Activated B cell treated with CpG ODN at 0.5 μM for 24 hours (primary cell): ENCODE measurements around the gene SNRPA. TPM values are rescaled to one million over a fixed set of nuclear protein-coding genes. Genes with fewer than 3 reads are reported as not detected.

Source experiments
- ATAC-seq: fragments of 200-7000 bp; cut with Tn5 transposase; one replicate; pipeline ENCODE4 v1.10.0; 2021; ENCODE audit warnings: low read depth, mild to moderate bottlenecking, moderate library complexity
- CTCF ChIA-PET: fragments of 350-600 bp; sonication (Branson Sonifier 250); formaldehyde crosslinking; loops from one replicate; lab custom pipeline; 2021; ENCODE audit warnings: antibody characterized with exemption; lab: Charles Lee
- POLR2A ChIA-PET: fragments of 350-600 bp; sonication (Branson Sonifier 250); formaldehyde crosslinking; loops from one replicate; lab custom pipeline; 2021; ENCODE audit warnings: antibody characterized with exemption; lab: Charles Lee
- DNase-seq: peaks from one replicate; pipeline ENCODE4 v3.0.0; 2022
- H3K27ac Mint-ChIP-seq: one replicate; pipeline ENCODE4 v1.8.0; 2020; ENCODE audit warnings: mixed read lengths
- H3K27me3 Mint-ChIP-seq: one replicate; pipeline ENCODE4 v1.8.0; 2021; ENCODE audit warnings: mixed read lengths
- H3K36me3 Mint-ChIP-seq: one replicate; pipeline ENCODE4 v1.8.0; 2021; ENCODE audit warnings: low read depth, mixed read lengths
- H3K4me1 Mint-ChIP-seq: one replicate; pipeline ENCODE4 v1.8.0; 2021; ENCODE audit warnings: mixed read lengths
- H3K4me3 Mint-ChIP-seq: one replicate; pipeline ENCODE4 v1.8.0; 2020; ENCODE audit warnings: mild to moderate bottlenecking, mixed read lengths
- H3K9me3 Mint-ChIP-seq: one replicate; pipeline ENCODE4 v1.8.0; 2020; ENCODE audit warnings: mixed read lengths
- intact Hi-C: fragments of 100-400 bp; cut with micrococcal nuclease; formaldehyde crosslinking; loops from one replicate; pipeline ENCODE4 v1.15.1; 2024
- total RNA-seq: library from RNA; stranded (reverse); gene quantifications from 2 replicates; pipeline ENCODE4 v1.2.3, GENCODE V29; 2022
- TF ChIP-seq, protein P1 (sequence below): fragments of 200-600 bp; IDR thresholded peaks from one replicate; pipeline ENCODE4 v1.8.0; 2022; ENCODE audit warnings: antibody characterized with exemption, mild to moderate bottlenecking

SNRPA gene
- total RNA-seq, 1 donor from 2014 or later: 138 TPM

DNA sequence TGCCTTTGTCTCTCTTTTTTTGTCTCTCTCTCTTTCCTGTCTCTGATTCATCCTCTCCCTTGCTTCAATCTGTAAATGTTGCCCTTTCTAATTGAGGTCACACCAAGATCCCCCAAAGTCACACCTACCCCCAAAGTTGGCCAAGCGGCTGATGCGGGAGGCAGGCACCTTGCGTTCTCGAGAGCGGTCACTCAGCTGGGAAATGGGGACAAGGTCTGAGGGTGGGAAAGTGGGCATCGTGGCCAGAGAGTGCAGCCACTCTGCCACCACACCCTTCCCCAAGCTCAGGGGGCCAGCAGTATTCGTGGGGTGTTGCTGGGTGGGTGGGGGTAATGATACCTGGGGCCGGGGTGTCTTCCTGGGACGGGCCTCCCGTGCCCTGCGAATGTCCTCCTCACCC lies 37.1 kb upstream of the SNRPA start:
- POLR2A ChIA-PET: interaction anchor here (1.2 kb wide), 2 partner anchors 23 to 65 kb away, joined by 3 to 7 read pairs; no protein-coding TSS in a partner anchor
- CTCF ChIA-PET: no interaction called here
- no peak for DNase-seq
- Mint-ChIP-seq H3K36me3 (peaks cover 39% of the 10 kb centered on the region), H3K4me1 (peaks cover 44% of the 10 kb centered on the region), H3K9me3 (no peaks in the 10 kb centered on the region), H3K4me3 (peak overlapping the region; percentile 90), H3K27me3 (no peaks in the 10 kb centered on the region), H3K27ac (peak overlapping the region; percentile 46)
- intact Hi-C loops: loop anchor here (10.0 kb wide), 1 partner anchor 99 kb away; no protein-coding TSS in a partner anchor
- ATAC-seq: no peak
- TF ChIP-seq, protein P1, sequence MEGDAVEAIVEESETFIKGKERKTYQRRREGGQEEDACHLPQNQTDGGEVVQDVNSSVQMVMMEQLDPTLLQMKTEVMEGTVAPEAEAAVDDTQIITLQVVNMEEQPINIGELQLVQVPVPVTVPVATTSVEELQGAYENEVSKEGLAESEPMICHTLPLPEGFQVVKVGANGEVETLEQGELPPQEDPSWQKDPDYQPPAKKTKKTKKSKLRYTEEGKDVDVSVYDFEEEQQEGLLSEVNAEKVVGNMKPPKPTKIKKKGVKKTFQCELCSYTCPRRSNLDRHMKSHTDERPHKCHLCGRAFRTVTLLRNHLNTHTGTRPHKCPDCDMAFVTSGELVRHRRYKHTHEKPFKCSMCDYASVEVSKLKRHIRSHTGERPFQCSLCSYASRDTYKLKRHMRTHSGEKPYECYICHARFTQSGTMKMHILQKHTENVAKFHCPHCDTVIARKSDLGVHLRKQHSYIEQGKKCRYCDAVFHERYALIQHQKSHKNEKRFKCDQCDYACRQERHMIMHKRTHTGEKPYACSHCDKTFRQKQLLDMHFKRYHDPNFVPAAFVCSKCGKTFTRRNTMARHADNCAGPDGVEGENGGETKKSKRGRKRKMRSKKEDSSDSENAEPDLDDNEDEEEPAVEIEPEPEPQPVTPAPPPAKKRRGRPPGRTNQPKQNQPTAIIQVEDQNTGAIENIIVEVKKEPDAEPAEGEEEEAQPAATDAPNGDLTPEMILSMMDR: no peak

DNA sequence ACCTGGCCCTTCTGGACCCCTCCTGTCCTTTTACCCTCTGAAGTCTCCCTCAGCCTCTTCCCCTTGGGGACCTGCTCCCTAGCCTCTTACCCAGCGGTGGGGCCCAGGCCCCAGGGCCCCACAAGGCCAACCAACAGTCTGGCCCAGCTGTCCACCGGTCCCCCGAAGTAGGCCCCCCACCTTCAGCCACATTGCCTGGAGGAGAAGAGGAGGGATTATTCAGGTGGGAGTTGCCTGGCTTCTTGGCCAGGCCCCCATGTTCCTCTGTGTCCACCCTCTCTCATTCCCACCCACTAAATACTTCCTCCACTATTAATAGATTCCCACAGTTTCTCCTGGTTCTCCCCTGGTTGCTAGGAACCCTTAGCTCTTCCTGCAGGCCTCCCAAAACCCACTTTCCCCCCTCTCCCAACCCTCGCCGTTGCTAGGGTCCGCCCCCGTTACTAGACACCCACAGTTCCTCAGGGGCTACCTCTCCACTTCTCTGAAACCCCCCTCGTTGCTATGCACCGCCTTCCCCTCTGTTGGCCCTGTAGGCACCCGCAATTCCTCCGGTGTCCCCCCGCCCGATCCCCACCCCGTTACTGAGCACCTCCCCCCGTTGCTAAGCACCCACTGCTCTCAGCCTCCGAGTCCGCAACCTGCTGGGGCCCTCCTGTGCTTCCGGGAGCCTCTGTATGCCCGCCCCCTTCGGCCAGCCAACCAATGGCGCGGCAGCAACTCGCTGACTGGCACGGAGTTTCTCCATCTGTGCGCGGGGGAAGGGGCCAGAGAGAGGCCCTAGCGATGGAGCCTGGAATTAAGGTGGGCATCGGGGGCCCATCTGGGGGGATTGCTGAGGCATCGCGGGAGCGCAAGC lies 36.3 kb upstream of the SNRPA start:
- Mint-ChIP-seq H3K9me3 (no peaks in the 10 kb centered on the region), H3K4me3 (peak overlapping the region; percentile 90), H3K27me3 (no peaks in the 10 kb centered on the region), H3K36me3 (peaks cover 34% of the 10 kb centered on the region), H3K4me1 (peaks cover 51% of the 10 kb centered on the region), H3K27ac (peak overlapping the region; percentile 95)
- ChIA-PET POLR2A (interaction anchor here (1.2 kb wide), 1 partner anchor 64 kb away, joined by 7 read pairs; no protein-coding TSS in a partner anchor), CTCF (no interaction called here)
- DNase-seq (peak; percentile 90), ATAC-seq (peak; percentile 70)
- intact Hi-C loops: loop anchor here (1.0 to 10.0 kb wide), 5 partner anchors 32 to 638 kb away; partner anchors contain the start of genes C19orf47, PLD3 and TGFB1
- TF ChIP-seq, protein P1: no peak

DNA sequence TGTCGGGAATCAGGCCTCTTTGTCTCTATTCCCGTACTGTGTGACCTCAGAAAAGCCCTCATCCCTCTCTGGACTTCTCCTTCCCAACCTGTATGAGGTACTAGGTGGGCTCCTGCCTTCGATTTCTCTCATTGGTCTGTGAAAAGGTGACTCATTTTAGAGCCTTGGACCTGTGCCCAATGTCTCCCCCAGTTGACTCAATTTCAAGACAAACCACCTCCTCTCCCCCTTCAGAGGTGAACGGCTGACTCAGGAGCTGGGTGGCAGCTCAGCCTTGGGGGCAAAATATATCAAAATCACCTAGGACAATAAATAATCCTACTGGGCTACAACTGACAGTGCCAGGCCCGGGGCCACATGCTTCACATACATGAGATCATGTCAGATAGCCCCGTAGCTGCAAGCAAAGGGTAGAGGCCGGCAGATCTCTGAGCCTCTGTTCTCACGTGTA lies 34.9 kb upstream of the SNRPA start:
- Mint-ChIP-seq H3K27me3 (no peaks in the 10 kb centered on the region), H3K27ac (peak overlapping the region; percentile 95), H3K9me3 (no peaks in the 10 kb centered on the region), H3K4me1 (peaks cover 62% of the 10 kb centered on the region), H3K36me3 (peaks cover 36% of the 10 kb centered on the region), H3K4me3 (peak overlapping the region; percentile 90)
- no peak for ATAC-seq
- TF ChIP-seq, protein P1: no peak
- ChIA-PET CTCF (interaction anchor here (1.0 to 1.8 kb wide), 4 partner anchors 53 to 96 kb away, joined by 3 to 8 read pairs (median 4); no protein-coding TSS in a partner anchor), POLR2A (interaction anchor here (0.6 to 2.4 kb wide), 16 partner anchors 25 to 548 kb away, joined by 3 to 53 read pairs (median 8); partner anchors contain the start of genes ACTMAP, EGLN2, HNRNPUL1 and NUMBL)
- peak; percentile 26 for DNase-seq
- intact Hi-C loops: loop anchor here (1.0 to 10.0 kb wide), 8 partner anchors 26 to 636 kb away; partner anchors contain the start of genes ACTMAP, NUMBL and TGFB1

DNA sequence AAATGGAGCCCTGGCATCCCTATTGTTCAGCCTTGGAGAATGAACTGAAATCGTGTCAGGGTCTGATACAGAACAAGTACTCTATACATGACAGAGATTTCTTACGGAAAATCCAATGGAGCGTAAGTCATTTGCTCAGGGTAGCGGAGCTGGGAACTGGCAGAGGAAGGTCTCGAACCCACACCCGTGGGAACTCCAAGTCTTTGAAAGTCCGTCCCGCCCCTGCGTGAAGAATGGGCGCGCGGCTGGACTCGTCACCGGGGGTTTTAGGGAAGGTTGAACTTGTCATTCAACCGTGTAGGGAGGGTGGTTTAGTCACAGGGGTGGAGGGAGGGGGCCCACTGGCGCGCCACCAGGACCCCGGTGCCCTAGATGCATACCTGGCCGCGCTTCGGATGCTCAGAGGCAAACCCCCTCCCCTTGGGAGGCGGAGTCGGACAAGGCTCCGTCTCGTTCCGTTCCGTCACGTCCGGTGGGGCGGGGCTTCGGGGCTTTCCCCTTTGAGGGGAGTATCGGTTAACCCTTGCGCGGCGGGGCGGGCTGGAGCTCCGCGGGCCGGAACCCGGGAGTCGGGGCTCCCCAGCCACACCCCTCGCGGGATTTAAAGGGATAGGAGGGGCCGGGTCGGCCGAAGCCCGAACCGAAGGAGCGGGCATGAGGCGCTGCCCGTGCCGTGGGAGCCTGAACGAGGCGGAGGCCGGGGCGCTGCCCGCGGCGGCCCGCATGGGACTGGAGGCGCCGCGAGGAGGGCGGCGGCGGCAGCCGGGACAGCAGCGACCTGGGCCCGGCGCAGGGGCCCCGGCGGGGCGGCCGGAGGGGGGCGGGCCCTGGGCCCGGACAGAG lies 34.3 kb upstream of the SNRPA start, which contains the start of the genes COQ8B and ITPKC:
Gene COQ8B (minus strand): TSS at position 405 of the 843 bp plus-strand sequence. CDS start 2,254 bp downstream, outside the sequence.
Gene ITPKC (plus strand): TSS at position 631 of the 843 bp plus-strand sequence. CDS start 24 bp downstream, at position 655.
- DNase-seq (peak; percentile 100), ATAC-seq (peak; percentile 70)
- Mint-ChIP-seq H3K36me3 (peaks cover 31% of the 10 kb centered on the region), H3K27ac (peak within 1 kb of the TSS; percentile 95), H3K4me3 (peak within 1 kb of the TSS; percentile 90), H3K27me3 (no peaks in the 10 kb centered on the region), H3K9me3 (no peaks in the 10 kb centered on the region), H3K4me1 (peaks cover 63% of the 10 kb centered on the region)
- TF ChIP-seq, protein P1: no peak
- ChIA-PET POLR2A (interaction anchor here (0.6 to 2.4 kb wide), 21 partner anchors 10 to 547 kb away, joined by 3 to 53 read pairs (median 5); partner anchors contain the start of genes ACTMAP, EGLN2, HNRNPUL1 and NUMBL), CTCF (interaction anchor here (1.0 to 1.8 kb wide), 5 partner anchors 53 to 104 kb away, joined by 3 to 8 read pairs (median 4); no protein-coding TSS in a partner anchor)
- intact Hi-C loops: loop anchor here (1.0 to 10.0 kb wide), 8 partner anchors 26 to 636 kb away; partner anchors contain the start of genes ACTMAP, NUMBL and TGFB1
